ENCODE measurements around the gene PTPRD.
A peak's percentile ranks its signal among the peaks of the same experiment; 100 is the strongest.

Gene PTPRD

DNA sequence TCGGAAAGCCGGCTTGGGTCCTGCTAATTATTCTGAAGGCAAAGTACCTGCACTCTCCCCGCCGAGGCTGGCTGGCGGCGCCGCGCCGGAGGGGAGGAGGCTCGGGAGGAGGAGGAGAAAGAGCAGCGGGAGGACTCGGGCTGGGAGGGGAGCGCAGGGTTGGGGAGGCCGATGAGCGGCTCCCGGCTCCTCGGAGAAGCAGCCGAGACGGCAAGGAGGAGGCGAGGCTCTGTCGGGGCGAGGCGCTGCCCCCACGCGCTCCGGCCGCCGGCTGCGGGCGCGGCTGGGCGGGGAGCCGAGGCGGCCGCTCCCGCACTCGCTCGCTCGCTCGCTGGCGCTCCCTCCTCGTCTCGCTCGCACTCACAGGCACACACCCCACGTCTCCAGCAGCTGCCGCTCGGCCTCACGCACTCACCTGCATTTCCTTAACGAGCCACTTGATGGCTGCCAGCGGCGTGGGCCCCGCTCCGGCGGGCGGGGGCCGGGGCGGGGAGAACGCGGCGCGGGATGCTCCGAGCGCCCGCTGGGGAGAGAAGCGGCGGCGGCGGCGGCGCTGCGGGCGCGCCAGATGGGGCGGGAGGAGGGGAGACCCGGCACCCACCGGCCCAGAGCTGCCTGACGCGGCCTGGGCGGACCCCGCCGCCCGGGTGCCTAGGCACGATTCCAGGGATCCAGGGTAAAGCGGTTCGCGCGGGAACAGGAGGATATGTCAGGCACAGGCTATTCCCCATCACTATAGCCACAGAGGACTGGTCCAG lies at the start of gene PTPRD:
PTPRD (minus strand) TSS at position 362 of the 758 bp plus-strand sequence.
- peak; percentile 26 for DNase-seq (ENCODE audit: low read depth)
- H3K4me3 ChIP-seq (ENCODE audit: low read depth, low read length): no peak within 1 kb of the TSS
- TF ChIP-seq, protein P1, sequence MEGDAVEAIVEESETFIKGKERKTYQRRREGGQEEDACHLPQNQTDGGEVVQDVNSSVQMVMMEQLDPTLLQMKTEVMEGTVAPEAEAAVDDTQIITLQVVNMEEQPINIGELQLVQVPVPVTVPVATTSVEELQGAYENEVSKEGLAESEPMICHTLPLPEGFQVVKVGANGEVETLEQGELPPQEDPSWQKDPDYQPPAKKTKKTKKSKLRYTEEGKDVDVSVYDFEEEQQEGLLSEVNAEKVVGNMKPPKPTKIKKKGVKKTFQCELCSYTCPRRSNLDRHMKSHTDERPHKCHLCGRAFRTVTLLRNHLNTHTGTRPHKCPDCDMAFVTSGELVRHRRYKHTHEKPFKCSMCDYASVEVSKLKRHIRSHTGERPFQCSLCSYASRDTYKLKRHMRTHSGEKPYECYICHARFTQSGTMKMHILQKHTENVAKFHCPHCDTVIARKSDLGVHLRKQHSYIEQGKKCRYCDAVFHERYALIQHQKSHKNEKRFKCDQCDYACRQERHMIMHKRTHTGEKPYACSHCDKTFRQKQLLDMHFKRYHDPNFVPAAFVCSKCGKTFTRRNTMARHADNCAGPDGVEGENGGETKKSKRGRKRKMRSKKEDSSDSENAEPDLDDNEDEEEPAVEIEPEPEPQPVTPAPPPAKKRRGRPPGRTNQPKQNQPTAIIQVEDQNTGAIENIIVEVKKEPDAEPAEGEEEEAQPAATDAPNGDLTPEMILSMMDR (IDR thresholded peaks at IDR 0.05; ENCODE audit: insufficient read depth, low read depth, low read length, missing control alignments): no peak

DNA sequence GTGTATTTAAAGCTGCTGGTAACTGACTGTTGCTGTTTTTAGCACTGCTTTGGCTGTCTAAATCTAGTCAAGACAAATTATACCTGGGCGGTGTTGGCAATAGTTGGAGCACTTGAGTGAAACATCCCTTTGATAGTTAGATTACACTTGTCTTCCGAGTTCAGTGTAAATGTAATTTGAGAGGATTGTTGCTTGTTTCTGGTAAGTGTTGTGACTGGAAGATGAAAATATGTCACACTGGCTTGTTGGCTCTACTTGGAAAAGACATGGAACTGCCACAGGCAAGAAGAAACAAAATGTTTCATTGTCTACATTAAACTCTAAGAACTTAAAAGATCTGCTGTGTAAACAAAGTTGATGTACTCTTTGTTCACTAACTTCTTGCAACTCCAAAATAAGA lies 49.2 kb upstream of the PTPRD start:
- no peak for DNase-seq (ENCODE audit: low read depth)
- no peak overlapping the region for H3K4me3 ChIP-seq (ENCODE audit: low read depth, low read length)
- TF ChIP-seq, protein P1 (IDR thresholded peaks at IDR 0.05; ENCODE audit: insufficient read depth, low read depth, low read length, missing control alignments): no peak

DNA sequence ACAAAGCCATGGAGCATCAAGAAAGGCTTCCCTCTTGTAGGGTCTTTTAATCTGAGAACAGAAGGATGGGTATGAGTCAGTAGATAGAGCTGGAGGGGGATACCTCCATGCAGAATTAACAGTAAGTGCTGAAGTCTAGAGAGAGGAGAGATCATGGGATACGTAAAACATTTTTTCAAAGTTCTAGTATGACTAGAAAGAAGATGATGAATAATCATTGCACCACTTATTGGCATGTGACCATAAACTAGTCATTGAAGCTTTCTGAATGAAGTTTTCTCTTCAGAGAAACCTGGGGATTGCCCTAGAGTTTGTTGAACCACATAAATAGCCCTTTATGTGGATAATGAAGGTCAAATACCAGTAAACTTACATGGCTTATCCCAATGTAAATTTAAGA lies 48.6 kb upstream of the PTPRD start:
- TF ChIP-seq, protein P1 (IDR thresholded peaks at IDR 0.05; ENCODE audit: insufficient read depth, low read depth, low read length, missing control alignments): no peak
- DNase-seq (ENCODE audit: low read depth): no peak
- no peak overlapping the region for H3K4me3 ChIP-seq (ENCODE audit: low read depth, low read length)

DNA sequence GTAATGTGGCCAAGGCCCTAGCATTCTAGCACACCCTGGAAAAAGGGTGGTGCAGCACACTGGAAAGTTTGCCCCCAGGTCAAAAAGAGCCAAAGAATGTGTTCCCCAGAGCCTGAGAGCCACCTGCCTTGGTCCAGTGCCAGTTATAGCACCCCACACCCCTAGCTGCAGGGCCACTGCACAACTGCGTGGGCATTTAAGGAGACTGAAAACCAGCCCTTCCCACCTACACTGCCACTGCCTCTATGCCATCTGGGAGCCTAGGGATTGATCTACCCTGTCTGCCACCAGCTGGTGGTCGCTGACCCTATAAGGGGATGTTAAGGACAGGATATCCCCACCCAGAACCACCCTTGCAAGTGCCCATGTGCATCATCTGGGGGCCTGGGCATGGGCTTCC lies 38.2 kb upstream of the PTPRD start:
- no peak overlapping the region for H3K4me3 ChIP-seq (ENCODE audit: low read depth, low read length)
- no peak for DNase-seq (ENCODE audit: low read depth)
- TF ChIP-seq, protein P1 (IDR thresholded peaks at IDR 0.05; ENCODE audit: insufficient read depth, low read depth, low read length, missing control alignments): no peak

DNA sequence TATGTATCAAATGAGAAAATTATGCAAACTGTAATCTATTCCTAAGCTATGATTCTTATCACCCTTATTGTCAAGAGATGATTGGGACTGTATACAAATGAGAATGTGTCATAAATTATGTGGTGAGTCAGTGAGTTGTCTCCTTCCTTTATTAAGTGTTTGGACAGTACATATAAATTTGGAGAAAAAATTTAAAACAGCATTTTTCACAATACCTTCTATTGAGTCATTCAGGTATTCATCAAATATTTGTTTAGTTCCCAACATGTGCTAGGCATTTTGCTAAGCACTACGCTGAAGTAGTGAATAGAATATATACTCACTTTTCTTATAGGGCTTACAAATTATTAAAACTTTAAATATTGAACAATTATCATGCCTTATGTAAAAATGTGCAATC lies 36.3 kb upstream of the PTPRD start:
- no peak overlapping the region for H3K4me3 ChIP-seq (ENCODE audit: low read depth, low read length)
- TF ChIP-seq, protein P1 (IDR thresholded peaks at IDR 0.05; ENCODE audit: insufficient read depth, low read depth, low read length, missing control alignments): no peak
- no peak for DNase-seq (ENCODE audit: low read depth)

DNA sequence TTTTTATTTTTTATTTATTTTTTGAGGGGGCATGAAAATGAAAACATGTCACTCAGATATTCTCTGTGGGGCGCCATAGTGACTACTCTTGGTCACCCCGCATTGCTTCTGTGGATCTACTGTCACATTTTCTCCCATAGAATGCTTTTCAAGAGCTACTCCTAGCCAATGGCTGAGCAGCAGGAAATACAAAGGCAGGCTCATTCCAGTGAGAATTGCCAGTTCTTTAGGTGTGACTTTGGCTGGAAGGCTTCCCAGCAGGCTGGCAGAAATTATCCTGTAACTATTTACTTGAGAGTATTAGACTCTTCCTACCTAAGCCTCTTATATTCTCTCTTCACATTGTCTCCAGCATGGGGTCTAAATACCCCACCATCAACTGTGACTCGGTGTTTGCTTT lies 21.0 kb upstream of the PTPRD start:
- no peak overlapping the region for H3K4me3 ChIP-seq (ENCODE audit: low read depth, low read length)
- TF ChIP-seq, protein P1 (IDR thresholded peaks at IDR 0.05; ENCODE audit: insufficient read depth, low read depth, low read length, missing control alignments): no peak
- DNase-seq (ENCODE audit: low read depth): no peak
